Testis (tissue), 2 donors: Measurements from ENCODE around the gene ERFE.

Experiments used
- POLR2A ChIP-seq: fragments of 450-650 bp; IDR thresholded peaks from one replicate; pipeline ENCODE4 v1.6.1; 2017; ENCODE audit warnings: antibody characterized with exemption, mild to moderate bottlenecking, moderate library complexity
- TF ChIP-seq, protein P1 (sequence below), 3 experiments: fragments of 450-650 bp in 2 of 3; fragments of 200-600 bp in 1 of 3; sonication (generic) in 1 of 3; IDR thresholded peaks; one replicate each; pipeline ENCODE4 v1.5.1; 2016 to 2019; ENCODE audit warnings: antibody characterized with exemption in 3 of 3, mild to moderate bottlenecking in 2 of 3, moderate library complexity in 1 of 3

GRCh38 chr2:238187618-238188548 is 29.1 kb downstream of the ERFE start:
- no peak for TF ChIP-seq POLR2A
- TF ChIP-seq, protein P1, sequence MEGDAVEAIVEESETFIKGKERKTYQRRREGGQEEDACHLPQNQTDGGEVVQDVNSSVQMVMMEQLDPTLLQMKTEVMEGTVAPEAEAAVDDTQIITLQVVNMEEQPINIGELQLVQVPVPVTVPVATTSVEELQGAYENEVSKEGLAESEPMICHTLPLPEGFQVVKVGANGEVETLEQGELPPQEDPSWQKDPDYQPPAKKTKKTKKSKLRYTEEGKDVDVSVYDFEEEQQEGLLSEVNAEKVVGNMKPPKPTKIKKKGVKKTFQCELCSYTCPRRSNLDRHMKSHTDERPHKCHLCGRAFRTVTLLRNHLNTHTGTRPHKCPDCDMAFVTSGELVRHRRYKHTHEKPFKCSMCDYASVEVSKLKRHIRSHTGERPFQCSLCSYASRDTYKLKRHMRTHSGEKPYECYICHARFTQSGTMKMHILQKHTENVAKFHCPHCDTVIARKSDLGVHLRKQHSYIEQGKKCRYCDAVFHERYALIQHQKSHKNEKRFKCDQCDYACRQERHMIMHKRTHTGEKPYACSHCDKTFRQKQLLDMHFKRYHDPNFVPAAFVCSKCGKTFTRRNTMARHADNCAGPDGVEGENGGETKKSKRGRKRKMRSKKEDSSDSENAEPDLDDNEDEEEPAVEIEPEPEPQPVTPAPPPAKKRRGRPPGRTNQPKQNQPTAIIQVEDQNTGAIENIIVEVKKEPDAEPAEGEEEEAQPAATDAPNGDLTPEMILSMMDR (IDR thresholded peaks at IDR 0.05), result no peak
